ENCODE results near the gene TSPAN5.

GRCh38 chr4:98674404-98675173 is 16.2 kb upstream of the TSPAN5 start:
- TF ChIP-seq CTCF (conservative IDR thresholded peaks at IDR 0.05; ENCODE audit: low read depth, low read length) (no peak), EZH2 (IDR thresholded peaks at IDR 0.05; ENCODE audit: low read length, unreplicated experiment) (no peak)
